ENCODE measurements around the gene PRKN. TPM values are rescaled to one million over a fixed set of nuclear protein-coding genes. Genes with fewer than 3 reads are reported as not detected.
"Not testable (repeated sequence)": the region's sequence is repeated elsewhere in the genome, so short reads cannot be mapped to it uniquely, and the experiment has no call there.

The PRKN gene
- total RNA-seq, 2 donors from 2014 or later: 6.7 to 8.2 TPM

DNA sequence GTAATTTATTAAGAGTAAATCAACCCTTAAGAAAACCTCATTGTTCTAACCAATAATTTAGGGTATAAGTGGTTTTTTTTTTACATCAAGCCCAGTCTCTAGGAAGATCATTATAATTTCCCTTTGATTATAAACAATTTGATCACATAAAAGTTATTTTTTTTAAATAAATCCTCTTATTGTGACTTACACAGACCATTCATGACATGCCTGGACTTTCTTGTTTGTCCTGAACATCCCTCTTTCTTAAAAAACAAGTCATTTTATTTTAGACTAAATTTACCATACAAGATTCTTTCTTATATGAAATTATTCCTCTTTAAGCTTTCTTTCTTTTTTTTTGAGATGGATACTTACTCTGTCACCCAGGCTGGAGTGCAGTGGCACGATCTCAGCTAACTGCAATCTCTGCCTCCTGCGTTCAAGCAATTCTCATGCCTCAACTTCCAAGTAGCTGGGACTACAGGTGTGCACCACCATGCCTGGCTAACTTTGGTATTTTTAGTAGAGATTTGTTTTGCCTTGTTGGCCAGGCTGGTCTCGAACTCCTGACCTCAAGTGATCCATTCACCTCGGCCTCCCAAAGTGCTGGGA lies 1400.1 kb downstream of the PRKN start:
- ATAC-seq (no peak), DNase-seq (no peak)
- H3K4me1 ChIP-seq: no peaks in the 10 kb centered on the region
- H3K4me3 ChIP-seq: no peak overlapping the region
- TF ChIP-seq, protein P1, sequence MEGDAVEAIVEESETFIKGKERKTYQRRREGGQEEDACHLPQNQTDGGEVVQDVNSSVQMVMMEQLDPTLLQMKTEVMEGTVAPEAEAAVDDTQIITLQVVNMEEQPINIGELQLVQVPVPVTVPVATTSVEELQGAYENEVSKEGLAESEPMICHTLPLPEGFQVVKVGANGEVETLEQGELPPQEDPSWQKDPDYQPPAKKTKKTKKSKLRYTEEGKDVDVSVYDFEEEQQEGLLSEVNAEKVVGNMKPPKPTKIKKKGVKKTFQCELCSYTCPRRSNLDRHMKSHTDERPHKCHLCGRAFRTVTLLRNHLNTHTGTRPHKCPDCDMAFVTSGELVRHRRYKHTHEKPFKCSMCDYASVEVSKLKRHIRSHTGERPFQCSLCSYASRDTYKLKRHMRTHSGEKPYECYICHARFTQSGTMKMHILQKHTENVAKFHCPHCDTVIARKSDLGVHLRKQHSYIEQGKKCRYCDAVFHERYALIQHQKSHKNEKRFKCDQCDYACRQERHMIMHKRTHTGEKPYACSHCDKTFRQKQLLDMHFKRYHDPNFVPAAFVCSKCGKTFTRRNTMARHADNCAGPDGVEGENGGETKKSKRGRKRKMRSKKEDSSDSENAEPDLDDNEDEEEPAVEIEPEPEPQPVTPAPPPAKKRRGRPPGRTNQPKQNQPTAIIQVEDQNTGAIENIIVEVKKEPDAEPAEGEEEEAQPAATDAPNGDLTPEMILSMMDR (IDR thresholded peaks at IDR 0.05): no peak
- no peaks in the 10 kb centered on the region for H3K36me3 ChIP-seq (replicated peaks in 1 of 2; ENCODE audit: insufficient read depth in 1 of 2, low read depth in 2 of 2)
- no peak overlapping the region for H3K27ac ChIP-seq
- intact Hi-C loops (cut with DNase I): no loop called here
- no peaks in the 10 kb centered on the region for H3K9me3 ChIP-seq
- WGBS, 2 donors: 90 to 91% methylated on average over 4 of the region's 4 CpGs
- no peaks in the 10 kb centered on the region for H3K27me3 ChIP-seq

GRCh38 chr6:161319231-161319630 lies 1408.3 kb downstream of the PRKN start:
- H3K27ac ChIP-seq: no peak overlapping the region
- H3K4me1 ChIP-seq: peaks cover 6% of the 10 kb centered on the region
- ATAC-seq: no peak
- no peaks in the 10 kb centered on the region for H3K36me3 ChIP-seq (replicated peaks in 1 of 2; ENCODE audit: insufficient read depth in 1 of 2, low read depth in 2 of 2)
- intact Hi-C loops (cut with DNase I): no loop called here
- no peak overlapping the region for H3K4me3 ChIP-seq
- DNase-seq: no peak
- H3K9me3 ChIP-seq: peaks cover 0 to 7% (median 0%) of the 10 kb centered on the region in 3 donors
- no peaks in the 10 kb centered on the region for H3K27me3 ChIP-seq
- WGBS, 2 donors: 28 to 32% methylated on average over 2 of the region's 2 CpGs
- no peak for TF ChIP-seq POLR2A (IDR thresholded peaks at IDR 0.05)
- TF ChIP-seq, protein P1 (IDR thresholded peaks at IDR 0.05): no peak

DNA sequence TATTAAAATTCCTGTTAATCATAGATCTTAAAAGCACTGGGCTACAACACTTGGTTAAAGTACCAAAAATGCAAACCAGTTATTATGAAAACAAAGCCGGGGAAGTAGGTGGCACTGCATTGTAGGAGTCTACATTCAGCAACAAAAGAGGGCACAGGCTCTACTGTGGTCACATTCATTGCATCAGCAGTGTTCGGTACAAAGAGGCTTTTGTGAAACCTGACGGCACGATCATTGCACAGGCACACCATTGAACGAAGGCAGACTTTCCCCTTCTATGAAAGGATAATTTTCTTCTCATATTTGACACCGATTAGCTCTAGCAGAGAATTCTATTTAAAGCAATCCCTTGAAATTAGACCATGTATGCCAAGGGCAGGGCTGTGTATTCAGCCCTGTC lies 1409.1 kb downstream of the PRKN start:
- ATAC-seq: no peak
- intact Hi-C loops (cut with DNase I): no loop called here

GRCh38 chr6:161316531-161316930 lies 1411.0 kb downstream of the PRKN start:
- no peak overlapping the region for H3K4me3 ChIP-seq
- H3K27ac ChIP-seq: no peak overlapping the region
- TF ChIP-seq, protein P1 (IDR thresholded peaks at IDR 0.05): no peak
- TF ChIP-seq POLR2A (IDR thresholded peaks at IDR 0.05): no peak
- H3K4me1 ChIP-seq: peaks cover 6% of the 10 kb centered on the region
- DNase-seq (no peak), ATAC-seq (no peak)
- no peaks in the 10 kb centered on the region for H3K27me3 ChIP-seq
- peaks cover 0 to 7% (median 0%) of the 10 kb centered on the region in 3 donors for H3K9me3 ChIP-seq
- intact Hi-C loops (cut with DNase I): no loop called here
- H3K36me3 ChIP-seq (replicated peaks in 1 of 2; ENCODE audit: insufficient read depth in 1 of 2, low read depth in 2 of 2): no peaks in the 10 kb centered on the region
- WGBS, 2 donors: 95 to 96% methylated on average over 3 of the region's 3 CpGs

More for the DNA sequence above, 1409.1 kb downstream of the PRKN start:
- WGBS, 2 donors: 50 to 54% methylated on average over 6 of the region's 6 CpGs
- TF ChIP-seq, protein P1 (IDR thresholded peaks at IDR 0.05): no peak
- TF ChIP-seq POLR2A (IDR thresholded peaks at IDR 0.05): no peak
- Histone ChIP-seq H3K27ac (no peak overlapping the region), H3K27me3 (no peaks in the 10 kb centered on the region), H3K9me3 (peaks cover 0 to 7% (median 0%) of the 10 kb centered on the region in 3 donors), H3K4me1 (peaks cover 6% of the 10 kb centered on the region), H3K4me3 (no peak overlapping the region), H3K36me3 (replicated peaks in 1 of 2; ENCODE audit: insufficient read depth in 1 of 2, low read depth in 2 of 2) (no peaks in the 10 kb centered on the region)
- DNase-seq: no peak

DNA sequence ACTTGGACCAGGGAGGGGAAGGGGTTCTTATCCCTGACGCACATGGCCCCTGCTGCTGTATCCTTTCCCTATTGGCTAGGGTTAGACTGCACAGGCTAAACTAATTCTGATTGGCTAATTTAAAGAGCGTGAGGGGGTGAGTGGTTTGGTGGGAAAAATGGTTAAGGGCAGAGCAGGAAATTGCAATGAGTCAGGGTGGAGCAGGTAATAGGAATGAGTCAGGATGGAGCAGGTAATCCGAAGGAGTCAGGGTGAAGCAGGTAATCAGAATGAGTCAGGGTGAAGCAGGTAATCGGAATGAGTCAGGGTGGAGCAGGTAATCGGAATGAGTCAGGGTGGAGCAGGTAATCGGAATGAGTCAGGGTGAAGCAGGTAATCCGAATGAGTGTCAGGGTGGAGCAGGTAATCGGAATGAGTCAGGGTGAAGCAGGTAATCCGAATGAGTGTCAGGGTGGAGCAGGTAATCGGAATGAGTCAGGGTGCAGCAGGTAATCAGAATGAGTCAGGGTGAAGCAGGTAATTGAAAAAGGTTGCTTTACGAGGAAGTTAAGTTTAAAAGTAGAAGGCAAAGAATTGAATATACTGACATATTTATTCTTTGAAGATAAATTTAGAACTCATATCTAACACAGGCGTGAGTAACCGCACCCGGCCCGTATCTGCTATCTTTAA lies 1412.2 kb downstream of the PRKN start:
- DNase-seq; ATAC-seq; H3K27ac ChIP-seq; H3K27me3 ChIP-seq; H3K36me3 ChIP-seq (replicated peaks in 1 of 2; ENCODE audit: insufficient read depth in 1 of 2, low read depth in 2 of 2); H3K4me1 ChIP-seq; H3K4me3 ChIP-seq; H3K9me3 ChIP-seq; intact Hi-C loops (cut with DNase I): not testable (repeated sequence)
- 83 to 87% methylated on average over 15 of the region's 15 CpGs for WGBS, 2 donors

DNA sequence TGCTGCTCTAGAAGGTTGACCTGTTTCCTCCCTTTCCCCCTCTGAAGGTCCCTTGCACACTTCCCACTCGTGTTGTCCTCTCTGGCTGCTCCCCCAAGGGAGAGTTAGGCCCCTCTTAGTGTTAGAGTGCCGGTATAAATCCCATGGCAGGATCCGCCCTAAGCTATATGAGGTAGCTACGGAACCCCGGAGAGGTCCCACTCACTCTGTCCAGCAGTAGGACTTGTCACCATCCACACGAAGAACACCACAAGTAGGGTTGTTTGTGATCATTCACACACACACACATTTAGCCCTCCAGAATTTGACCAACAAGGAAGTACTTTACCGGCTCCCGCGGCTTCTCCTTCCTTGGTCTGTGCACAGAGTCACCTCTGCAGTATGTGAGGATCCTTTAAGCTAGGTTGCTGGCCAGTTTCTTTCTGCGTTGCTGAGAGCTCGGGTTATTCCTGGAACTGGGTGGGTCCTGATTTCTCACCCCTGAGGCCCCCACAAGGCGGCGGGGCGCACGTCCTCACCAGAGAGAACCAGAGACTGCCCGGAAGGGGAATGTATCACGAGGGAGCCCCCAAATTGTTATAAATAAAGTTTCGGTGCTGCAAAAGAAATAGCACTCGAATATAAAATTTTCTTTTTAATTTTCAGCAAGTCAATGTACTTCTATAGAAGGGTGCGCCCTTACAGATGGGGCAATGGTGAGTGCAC lies 1412.9 kb downstream of the PRKN start:
- H3K4me3 ChIP-seq; H3K27me3 ChIP-seq; ATAC-seq; H3K4me1 ChIP-seq; intact Hi-C loops (cut with DNase I); H3K36me3 ChIP-seq (replicated peaks in 1 of 2; ENCODE audit: insufficient read depth in 1 of 2, low read depth in 2 of 2); H3K27ac ChIP-seq; H3K9me3 ChIP-seq; DNase-seq: not testable (repeated sequence)
- 93 to 94% methylated on average over 20 of the region's 20 CpGs for WGBS, 2 donors
